Measurements from ENCODE around the gene USP13.

Gene USP13

GRCh38 chr3:179606534-179607085 is 46.2 kb upstream of the USP13 start:
- intact Hi-C loops (cut with DNase I; ENCODE audit: low total_unique reads): no loop called here
- H3K4me3 ChIP-seq: no peak overlapping the region
- TF ChIP-seq CTCF (IDR thresholded peaks at IDR 0.05): no peak

DNA sequence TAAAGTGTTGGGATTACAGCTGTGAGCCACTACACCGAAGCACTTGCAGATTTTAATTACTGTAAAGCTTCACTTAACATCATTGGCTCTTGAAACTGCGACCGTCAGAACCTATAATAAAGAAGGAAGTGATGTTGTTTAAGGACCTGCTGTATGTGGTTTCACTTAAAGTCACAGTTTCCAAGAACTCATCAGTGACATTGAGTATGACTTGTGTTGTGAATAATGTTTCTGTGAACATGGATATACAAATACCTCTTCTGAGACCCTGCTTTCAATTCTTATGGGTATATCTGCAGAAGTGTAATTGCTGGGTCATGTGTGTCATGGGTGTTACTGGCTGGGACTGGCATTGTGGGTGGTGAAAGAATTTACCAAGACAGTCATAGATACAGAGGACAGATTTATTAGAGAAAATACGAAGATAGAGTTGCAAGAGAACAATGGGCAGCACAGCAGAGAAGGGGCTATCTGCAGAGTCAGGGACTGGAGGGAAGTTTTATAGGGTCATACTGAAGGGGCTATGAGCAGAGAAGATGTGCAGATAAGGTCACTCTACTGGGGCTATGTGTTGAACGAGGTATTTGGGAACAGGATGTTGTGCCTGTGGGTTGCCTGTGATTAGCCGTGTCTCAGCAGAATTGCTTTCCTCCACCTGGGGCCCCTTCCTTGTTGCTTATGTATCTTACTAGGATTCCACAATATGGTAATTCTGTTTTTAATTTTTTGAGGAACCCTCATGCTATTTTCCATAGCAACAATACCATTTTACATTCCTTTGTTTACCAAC is 43.7 kb upstream of the USP13 start:
- Histone ChIP-seq H3K4me1 (peaks cover 0 to 14% (median 10%) of the 10 kb centered on the region in 4 donors), H3K27me3 (no peaks in the 10 kb centered on the region), H3K27ac (no peak overlapping the region), H3K9me3 (no peaks in the 10 kb centered on the region), H3K36me3 (peaks cover 0 to 6% (median 0%) of the 10 kb centered on the region in 3 donors), H3K4me3 (no peak overlapping the region)
- no peak for DNase-seq
- intact Hi-C loops (cut with DNase I; ENCODE audit: low total_unique reads): no loop called here
- no peak for TF ChIP-seq CTCF (IDR thresholded peaks at IDR 0.05)

More at GRCh38 chr3:179606534-179607085, 46.2 kb upstream of the USP13 start:
- Histone ChIP-seq H3K27me3 (no peaks in the 10 kb centered on the region), H3K27ac (no peak overlapping the region), H3K9me3 (no peaks in the 10 kb centered on the region), H3K4me1 (peaks cover 0 to 24% (median 19%) of the 10 kb centered on the region in 4 donors), H3K36me3 (peaks cover 0 to 13% (median 5%) of the 10 kb centered on the region in 3 donors)
- DNase-seq: no peak

- no peak for TF ChIP-seq CTCF (IDR thresholded peaks at IDR 0.05)
- no peak for DNase-seq
- Histone ChIP-seq H3K9me3 (no peaks in the 10 kb centered on the region), H3K27me3 (no peaks in the 10 kb centered on the region), H3K4me1 (peaks cover 0 to 14% (median 10%) of the 10 kb centered on the region in 4 donors), H3K36me3 (peaks cover 0 to 6% (median 0%) of the 10 kb centered on the region in 3 donors), H3K4me3 (no peak overlapping the region), H3K27ac (no peak overlapping the region)
- intact Hi-C loops (cut with DNase I; ENCODE audit: low total_unique reads): no loop called here
Observed at GRCh38 chr3:179610066-179610465, 42.8 kb upstream of the USP13 start.

DNA sequence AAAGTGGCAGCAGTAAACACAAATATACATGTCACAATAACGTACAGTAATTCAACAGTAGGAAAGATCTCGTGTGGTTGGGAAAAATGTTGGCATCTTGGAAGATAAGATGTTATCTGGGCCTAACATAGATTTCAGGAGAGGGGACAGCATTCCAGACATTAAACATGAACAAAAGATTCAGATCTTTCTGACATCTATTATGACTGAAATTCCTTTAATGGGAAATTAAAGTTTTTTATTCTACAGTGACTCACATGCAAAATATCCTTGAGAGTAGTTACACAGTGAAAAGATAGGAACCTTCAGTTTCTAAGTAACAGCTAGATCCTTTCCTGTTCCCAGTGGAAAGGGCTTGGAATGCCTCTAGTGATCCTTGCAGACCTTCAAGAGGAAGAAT is 39.0 kb upstream of the USP13 start:
- H3K27ac ChIP-seq: no peak overlapping the region
- no peak for TF ChIP-seq CTCF (IDR thresholded peaks at IDR 0.05)
- intact Hi-C loops (cut with DNase I; ENCODE audit: low total_unique reads): no loop called here
- no peak overlapping the region for H3K4me3 ChIP-seq
- H3K27me3 ChIP-seq: no peaks in the 10 kb centered on the region
- H3K36me3 ChIP-seq: peaks cover 19 to 26% (median 20%) of the 10 kb centered on the region in 3 donors
- no peaks in the 10 kb centered on the region for H3K9me3 ChIP-seq
- DNase-seq: no peak
- no peaks in the 10 kb centered on the region for H3K4me1 ChIP-seq

DNA sequence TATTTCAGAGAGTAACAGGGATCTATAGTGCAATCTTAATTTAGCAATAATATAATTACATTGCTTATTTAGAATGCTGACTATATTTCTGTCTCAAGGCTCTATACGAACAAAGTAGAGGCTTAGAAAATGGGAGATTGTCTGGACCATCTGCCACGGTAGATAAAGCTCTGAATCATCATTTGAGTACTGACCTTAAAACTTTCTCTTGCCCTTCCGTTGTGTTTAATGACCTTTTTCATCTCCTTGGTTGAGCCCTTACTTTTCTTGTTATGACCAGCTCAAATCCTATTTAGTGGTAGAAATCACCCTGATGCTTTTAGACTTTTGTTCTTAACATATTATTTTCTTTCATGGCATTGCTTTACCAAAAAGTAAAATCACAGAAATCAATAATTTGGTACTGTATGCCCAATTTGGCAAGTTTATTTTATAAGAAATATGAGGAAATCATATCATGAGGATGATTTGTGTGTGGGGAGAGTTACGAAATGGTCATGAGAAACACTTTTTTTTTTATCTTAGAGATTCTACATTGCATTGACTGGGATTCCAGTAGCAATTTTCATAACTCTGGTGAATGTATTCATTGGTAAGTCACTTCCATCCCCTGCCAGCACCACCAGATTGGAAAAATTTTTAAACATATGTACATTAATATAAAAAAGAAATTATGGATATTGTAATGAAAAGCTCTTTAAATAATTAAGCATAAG is 37.2 kb upstream of the USP13 start:
- no peak overlapping the region for H3K27ac ChIP-seq
- DNase-seq: no peak
- intact Hi-C loops (cut with DNase I; ENCODE audit: low total_unique reads): no loop called here
- no peak for TF ChIP-seq CTCF (IDR thresholded peaks at IDR 0.05)
- no peaks in the 10 kb centered on the region for H3K9me3 ChIP-seq
- H3K4me3 ChIP-seq: no peak overlapping the region
- no peaks in the 10 kb centered on the region for H3K27me3 ChIP-seq
- peaks cover 23 to 29% (median 29%) of the 10 kb centered on the region in 3 donors for H3K36me3 ChIP-seq
- no peaks in the 10 kb centered on the region for H3K4me1 ChIP-seq
